Measurements from ENCODE around the gene SKIC8. TPM values are rescaled to one million over a fixed set of nuclear protein-coding genes. Genes with fewer than 3 reads are reported as not detected.
A peak's percentile ranks its signal among the peaks of the same experiment; 100 is the strongest.

SKIC8 gene
- total and polyA plus RNA-seq, 8 donors = 22.2 to 119 (median 53.9) TPM

DNA sequence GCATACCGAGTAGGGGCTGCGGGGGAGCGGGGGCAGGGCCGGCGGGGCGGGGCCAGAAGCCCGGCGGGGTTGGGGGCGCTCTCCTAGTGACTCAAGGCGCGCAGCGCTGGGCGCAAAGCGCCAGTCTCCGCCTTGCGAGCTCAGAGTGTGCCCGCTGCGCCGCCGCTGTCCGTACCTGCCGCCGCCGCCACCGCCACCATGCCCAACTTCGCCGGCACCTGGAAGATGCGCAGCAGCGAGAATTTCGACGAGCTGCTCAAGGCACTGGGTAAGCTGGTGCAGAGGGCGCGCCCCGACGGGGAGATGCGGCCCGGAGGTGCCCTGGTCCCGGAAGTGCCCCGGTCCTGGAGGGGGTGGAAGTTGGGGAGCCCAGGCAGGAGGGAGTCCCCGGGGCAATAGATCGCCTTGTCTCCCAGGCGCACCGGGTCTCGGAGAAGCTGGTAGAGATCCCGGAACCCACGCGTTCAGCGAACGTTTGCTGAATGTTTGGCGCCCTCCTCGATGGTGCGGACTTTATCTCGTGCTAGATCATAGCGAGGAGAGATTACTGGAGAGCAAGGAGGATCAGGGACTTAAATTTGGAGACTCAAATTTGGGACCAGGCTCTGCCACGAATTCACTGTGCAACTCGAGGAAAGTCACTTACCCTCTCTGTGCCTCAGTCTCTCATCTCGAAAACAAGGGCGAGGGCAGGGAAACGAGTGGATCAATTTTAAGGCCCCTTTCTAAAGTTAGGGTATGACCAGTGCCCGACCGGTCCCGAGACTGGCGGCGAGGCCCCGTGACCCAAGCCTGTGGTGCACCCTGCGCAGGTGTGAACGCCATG lies 41.0 kb upstream of the SKIC8 start, which contains the start of gene CRABP1:
Gene CRABP1, plus strand, starts transcription at position 123 of the 826 bp plus-strand sequence. Its CDS starts 76 bp downstream, at position 199.
- intact Hi-C loops (cut with DNase I; ENCODE audit: low total_unique reads) = no loop called here
- TF ChIP-seq EP300 (IDR thresholded peaks at IDR 0.05) (no peak), POLR2A (IDR thresholded peaks at IDR 0.05) (no peak), POLR2AphosphoS5 (IDR thresholded peaks at IDR 0.05) (no peak)
- TF ChIP-seq, protein P1, sequence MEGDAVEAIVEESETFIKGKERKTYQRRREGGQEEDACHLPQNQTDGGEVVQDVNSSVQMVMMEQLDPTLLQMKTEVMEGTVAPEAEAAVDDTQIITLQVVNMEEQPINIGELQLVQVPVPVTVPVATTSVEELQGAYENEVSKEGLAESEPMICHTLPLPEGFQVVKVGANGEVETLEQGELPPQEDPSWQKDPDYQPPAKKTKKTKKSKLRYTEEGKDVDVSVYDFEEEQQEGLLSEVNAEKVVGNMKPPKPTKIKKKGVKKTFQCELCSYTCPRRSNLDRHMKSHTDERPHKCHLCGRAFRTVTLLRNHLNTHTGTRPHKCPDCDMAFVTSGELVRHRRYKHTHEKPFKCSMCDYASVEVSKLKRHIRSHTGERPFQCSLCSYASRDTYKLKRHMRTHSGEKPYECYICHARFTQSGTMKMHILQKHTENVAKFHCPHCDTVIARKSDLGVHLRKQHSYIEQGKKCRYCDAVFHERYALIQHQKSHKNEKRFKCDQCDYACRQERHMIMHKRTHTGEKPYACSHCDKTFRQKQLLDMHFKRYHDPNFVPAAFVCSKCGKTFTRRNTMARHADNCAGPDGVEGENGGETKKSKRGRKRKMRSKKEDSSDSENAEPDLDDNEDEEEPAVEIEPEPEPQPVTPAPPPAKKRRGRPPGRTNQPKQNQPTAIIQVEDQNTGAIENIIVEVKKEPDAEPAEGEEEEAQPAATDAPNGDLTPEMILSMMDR (IDR thresholded peaks at IDR 0.05) = no peak
- 2 to 3% (median 2%) methylated on average over 47 to 67 of the region's 67 CpGs for whole genome bisulfite sequencing, 5 donors
- Histone ChIP-seq H3K36me3 (no peaks in the 10 kb centered on the region), H3K4me1 (peaks cover 6 to 21% (median 18%) of the 10 kb centered on the region in 4 donors), H3K9me3 (no peaks in the 10 kb centered on the region), H3K27ac (no peak within 1 kb of the TSS), H3K27me3 (peaks cover 18 to 87% (median 50%) of the 10 kb centered on the region in 3 donors), H3K4me3 (peak within 1 kb of the TSS in 1 of 4 donors; percentile 24)
- peak in 1 of 2 donors; percentile 52 for DNase-seq

DNA sequence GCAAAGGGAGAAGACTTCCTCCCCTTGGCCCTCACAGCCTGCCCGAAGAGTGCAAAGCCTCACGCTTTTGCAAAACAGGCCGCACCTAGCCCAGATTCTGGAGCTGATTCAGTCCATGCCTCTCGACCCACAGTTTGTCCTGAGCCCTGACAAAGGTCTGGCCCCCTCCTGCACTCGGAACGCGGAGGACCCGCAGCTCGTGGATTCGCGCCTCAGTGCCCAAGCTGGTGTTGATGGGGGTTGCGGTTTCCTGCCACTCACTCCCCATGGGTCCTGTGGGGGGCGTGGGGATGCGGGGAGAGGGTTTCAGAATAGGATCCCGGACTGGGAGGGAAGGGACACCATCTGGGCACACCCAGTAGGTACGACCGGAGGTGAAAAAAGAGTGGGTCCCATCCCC lies 40.1 kb upstream of the SKIC8 start:
- Histone ChIP-seq H3K9me3 (no peaks in the 10 kb centered on the region), H3K36me3 (no peaks in the 10 kb centered on the region), H3K27me3 (peaks cover 18 to 93% (median 50%) of the 10 kb centered on the region in 3 donors), H3K27ac (no peak overlapping the region), H3K4me1 (peaks cover 6 to 21% (median 18%) of the 10 kb centered on the region in 4 donors), H3K4me3 (no peak overlapping the region)
- intact Hi-C loops (cut with DNase I; ENCODE audit: low total_unique reads) = no loop called here
- no peak for DNase-seq
- TF ChIP-seq, protein P1 (IDR thresholded peaks at IDR 0.05) = no peak
- TF ChIP-seq EP300 (IDR thresholded peaks at IDR 0.05) = no peak
- TF ChIP-seq POLR2AphosphoS5 (IDR thresholded peaks at IDR 0.05) = no peak
- TF ChIP-seq POLR2A (IDR thresholded peaks at IDR 0.05) = no peak
- 25 to 51% (median 34%) methylated on average over 14 to 17 of the region's 17 CpGs for WGBS, 5 donors

DNA sequence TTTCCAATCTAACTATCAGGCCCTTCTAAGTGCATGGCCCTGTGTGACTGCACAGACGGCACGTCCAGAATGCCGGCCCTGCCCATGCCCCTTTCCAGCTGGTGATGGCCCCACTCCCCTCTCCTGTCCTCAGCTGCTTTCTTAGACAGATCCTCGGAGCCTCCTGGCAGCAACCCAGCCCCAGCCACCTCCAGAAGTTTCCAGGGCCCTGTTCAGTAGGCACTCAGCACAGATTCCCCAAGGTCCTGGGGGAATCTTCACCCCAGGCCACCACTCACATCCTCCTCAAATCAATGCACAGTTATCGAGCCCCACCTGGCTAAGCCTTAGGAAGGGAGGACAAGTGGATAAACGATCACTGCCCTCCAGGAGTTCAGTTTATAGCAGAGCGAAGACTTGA lies 39.4 kb upstream of the SKIC8 start:
- peaks cover 6 to 21% (median 18%) of the 10 kb centered on the region in 4 donors for H3K4me1 ChIP-seq
- H3K4me3 ChIP-seq = no peak overlapping the region
- no peaks in the 10 kb centered on the region for H3K36me3 ChIP-seq
- no peak overlapping the region for H3K27ac ChIP-seq
- no peak for TF ChIP-seq POLR2A (IDR thresholded peaks at IDR 0.05)
- TF ChIP-seq, protein P1 (IDR thresholded peaks at IDR 0.05) = no peak
- TF ChIP-seq POLR2AphosphoS5 (IDR thresholded peaks at IDR 0.05) = no peak
- TF ChIP-seq EP300 (IDR thresholded peaks at IDR 0.05) = no peak
- intact Hi-C loops (cut with DNase I; ENCODE audit: low total_unique reads) = no loop called here
- no peak for DNase-seq
- 67 to 75% (median 71%) methylated on average over 7 of the region's 7 CpGs for WGBS, 5 donors
- peaks cover 18 to 89% (median 50%) of the 10 kb centered on the region in 3 donors for H3K27me3 ChIP-seq
- H3K9me3 ChIP-seq = no peaks in the 10 kb centered on the region

DNA sequence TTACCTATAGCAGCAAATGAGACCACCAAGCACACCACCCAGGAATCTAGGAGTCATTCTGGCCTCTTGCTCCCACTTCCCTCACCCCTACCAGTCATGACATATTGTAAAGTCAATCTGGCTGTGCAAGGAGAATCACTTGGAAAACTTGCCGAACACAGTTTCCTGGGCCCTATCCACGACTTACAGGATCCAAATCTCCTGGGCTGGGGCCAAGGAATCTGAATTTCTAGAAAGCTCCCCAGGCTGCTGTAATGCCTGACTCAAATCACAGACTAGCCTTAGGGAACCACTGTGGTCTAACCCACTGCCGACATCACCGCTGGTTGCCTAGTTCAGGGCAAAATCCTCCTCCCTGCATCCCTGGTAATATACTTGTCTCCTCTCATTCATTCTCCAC lies 36.6 kb upstream of the SKIC8 start:
- no peak overlapping the region for H3K4me3 ChIP-seq
- peaks cover 6 to 13% (median 11%) of the 10 kb centered on the region in 4 donors for H3K4me1 ChIP-seq
- H3K36me3 ChIP-seq = no peaks in the 10 kb centered on the region
- TF ChIP-seq POLR2A (IDR thresholded peaks at IDR 0.05) (no peak), EP300 (IDR thresholded peaks at IDR 0.05) (no peak), POLR2AphosphoS5 (IDR thresholded peaks at IDR 0.05) (no peak)
- TF ChIP-seq, protein P1 (IDR thresholded peaks at IDR 0.05) = no peak
- DNase-seq = no peak
- H3K9me3 ChIP-seq = no peaks in the 10 kb centered on the region
- intact Hi-C loops (cut with DNase I; ENCODE audit: low total_unique reads) = no loop called here
- 81 to 91% (median 88%) methylated on average over 4 of the region's 4 CpGs for WGBS, 5 donors
- H3K27me3 ChIP-seq = peaks cover 13 to 61% (median 37%) of the 10 kb centered on the region in 3 donors
- no peak overlapping the region for H3K27ac ChIP-seq

All from stomach (tissue), 9 donors.